A549 (cell line): ENCODE measurements around the gene ICAM2. TPM values are rescaled to one million over a fixed set of nuclear protein-coding genes. Genes with fewer than 3 reads are reported as not detected.
A peak's percentile ranks its signal among the peaks of the same experiment; 100 is the strongest.

Experiments
- ATAC-seq, 2 experiments: fragments of 200-7000 bp in 1 of 2; fragments of >200 bp in 1 of 2; cut with Nextera tagmentation in 1 of 2; cut with Tn5 transposase in 1 of 2; 3 replicates each; pipeline versions ENCODE4 v1.8.0 to v1.9.1; 2018 to 2020; ENCODE audit warnings: mild to moderate bottlenecking in 1 of 2, moderate library complexity in 1 of 2
- CTCF ChIA-PET: fragments of 300-600 bp; sonication (Branson Sonifier 250); formaldehyde crosslinking; extraction: SDS; loops from one replicate; lab custom pipeline; 2021; ENCODE audit warnings: antibody characterized with exemption, inconsistent platforms; lab: Yijun Ruan, JAX
- POLR2A ChIA-PET: fragments of 350-600 bp; formaldehyde crosslinking; extraction: SDS; loops from one replicate; lab custom pipeline; 2021; ENCODE audit warnings: antibody characterized with exemption, inconsistent platforms; lab: Yijun Ruan, JAX
- DNase-seq, 2 experiments: peaks; one replicate each; pipeline versions ENCODE4 v3.0.0 to v3.0.0-alpha.2; 2011 to 2016; ENCODE audit warnings: low read depth in 1 of 2, low spot score in 1 of 2
- FAIRE-seq: peaks from 2 replicates; lab custom pipeline; 2011; peaks lifted over from hg19 to GRCh38; lab: Jason Lieb, UNC
- H3K27ac ChIP-seq, 2 experiments: fragments of >200 bp; sonication (Bioruptor Twin); formaldehyde crosslinking; 3 replicates each; pipeline ENCODE4 v1.5.1; 2016 to 2017
- H3K4me1 ChIP-seq: fragments of >200 bp; sonication (Bioruptor Twin); formaldehyde crosslinking; 3 replicates; pipeline ENCODE4 v1.6.1; 2016
- H3K4me2 ChIP-seq: fragments of >200 bp; sonication (Bioruptor Twin); formaldehyde crosslinking; 3 replicates; pipeline ENCODE4 v1.6.1; 2016
- H3K4me3 ChIP-seq: fragments of >200 bp; sonication (Bioruptor Twin); formaldehyde crosslinking; 3 replicates; pipeline ENCODE4 v1.5.1; 2016
- H3K9me3 ChIP-seq: fragments of >200 bp; sonication (Bioruptor Twin); formaldehyde crosslinking; 3 replicates; pipeline ENCODE4 v1.6.1; 2016
- BCL3 ChIP-seq: fragments of >200 bp; sonication (Bioruptor Twin); formaldehyde crosslinking; IDR thresholded peaks from 3 replicates; pipeline ENCODE4 v1.6.1; 2016
- CBX2 ChIP-seq: fragments of 200-600 bp; sonication (generic); IDR thresholded peaks from 2 replicates; pipeline ENCODE4 v1.6.1; 2016; ENCODE audit warnings: low read depth, mild to moderate bottlenecking, borderline replicate concordance
- CHD4 ChIP-seq: fragments of 200-600 bp; sonication (generic); IDR thresholded peaks from 2 replicates; pipeline ENCODE4 v1.6.1; 2016; ENCODE audit warnings: antibody characterized with exemption, mild to moderate bottlenecking, borderline replicate concordance
- EP300 ChIP-seq, 2 experiments: fragments of >200 bp; sonication (Bioruptor Twin); formaldehyde crosslinking; IDR thresholded peaks; 2 replicates in 1 of 2; 3 replicates in 1 of 2; pipeline ENCODE4 v1.6.1; 2016 to 2017
- FOSL2 ChIP-seq, 2 experiments: fragments of 450-650 bp in 1 of 2; fragments of >200 bp in 1 of 2; sonication (Bioruptor Twin) in 1 of 2; formaldehyde crosslinking; IDR thresholded peaks; 2 replicates each; pipeline versions ENCODE4 v1.5.0 to v1.6.1; 2016 to 2020; ENCODE audit warnings: mild to moderate bottlenecking in 1 of 2, moderate library complexity in 1 of 2
- FOXS1 ChIP-seq: fragments of 250-450 bp; sonication (Bioruptor Pico); IDR thresholded peaks from 2 replicates; pipeline ENCODE4 v1.5.0; 2020; ENCODE audit warnings: mild to moderate bottlenecking, moderate library complexity
- HOXA7 ChIP-seq: fragments of 250-450 bp; sonication (Bioruptor Pico); IDR thresholded peaks from 2 replicates; pipeline ENCODE4 v1.5.0; 2020; ENCODE audit warnings: mild to moderate bottlenecking, moderate library complexity
- HOXB5 ChIP-seq: fragments of 250-450 bp; sonication (Bioruptor Pico); IDR thresholded peaks from 2 replicates; pipeline ENCODE4 v1.5.0; 2020; ENCODE audit warnings: mild to moderate bottlenecking, moderate library complexity
- JUNB ChIP-seq: fragments of >200 bp; sonication (Bioruptor Twin); formaldehyde crosslinking; IDR thresholded peaks from 2 replicates; pipeline ENCODE4 v1.6.1; 2016
- KDM1A ChIP-seq: fragments of 200-600 bp; sonication (generic); IDR thresholded peaks from 2 replicates; pipeline ENCODE4 v1.6.1; 2016; ENCODE audit warnings: low read depth, mild to moderate bottlenecking
- KDM5A ChIP-seq: fragments of 200-600 bp; sonication (generic); IDR thresholded peaks from 2 replicates; pipeline ENCODE4 v1.6.1; 2016; ENCODE audit warnings: antibody characterized with exemption, mild to moderate bottlenecking
- MAFK ChIP-seq: fragments of 450-650 bp; IDR thresholded peaks from 2 replicates; pipeline ENCODE4 v1.6.1; 2014; ENCODE audit not compliant: partially characterized antibody
- MAZ ChIP-seq: fragments of 150-350 bp; IDR thresholded peaks from 2 replicates; pipeline ENCODE4 v1.6.1; 2014; ENCODE audit warnings: antibody characterized with exemption, low read depth, low read length, borderline replicate concordance
- MYC ChIP-seq: IDR thresholded peaks from 2 replicates; pipeline ENCODE4 v1.6.1; 2012; ENCODE audit warnings: mild to moderate bottlenecking, inconsistent platforms, low read length, improper control_type of control experiment, borderline replicate concordance
- NFE2L2 ChIP-seq: fragments of 150-350 bp; conservative IDR thresholded peaks from 2 replicates; pipeline ENCODE4 v1.6.1; 2014; ENCODE audit warnings: low read length
- NR3C1 ChIP-seq: fragments of >200 bp; sonication (Bioruptor Twin); formaldehyde crosslinking; IDR thresholded peaks from 3 replicates; pipeline ENCODE4 v1.6.1; 2017
- PHF8 ChIP-seq: fragments of 200-600 bp; sonication (generic); IDR thresholded peaks from 2 replicates; pipeline ENCODE4 v1.6.1; 2016; ENCODE audit warnings: low read depth, mild to moderate bottlenecking, antibody characterized with exemption, moderate library complexity, borderline replicate concordance
- POLR2A ChIP-seq: IDR thresholded peaks from 2 replicates; pipeline ENCODE4 v1.6.1; 2012; ENCODE audit warnings: mild to moderate bottlenecking, low read length
- RAD21 ChIP-seq, 2 experiments: fragments of >200 bp in 1 of 2; sonication (Bioruptor Twin) in 1 of 2; formaldehyde crosslinking in 1 of 2; IDR thresholded peaks in 1 of 2; conservative IDR thresholded peaks in 1 of 2; 2 replicates in 1 of 2; 3 replicates in 1 of 2; pipeline ENCODE4 v1.6.1; 2012 to 2018; ENCODE audit warnings: inconsistent platforms in 1 of 2
- TP53 ChIP-seq: fragments of 250-450 bp; sonication (Bioruptor Pico); IDR thresholded peaks from 2 replicates; pipeline ENCODE4 v1.5.0; 2021; ENCODE audit warnings: mild to moderate bottlenecking, moderate library complexity
- ZNF302 ChIP-seq: fragments of 250-450 bp; sonication (Bioruptor Pico); IDR thresholded peaks from 2 replicates; pipeline ENCODE4 v1.9.0; 2021; ENCODE audit warnings: inconsistent platforms, mild to moderate bottlenecking, moderate library complexity
- WGBS: methylation state at CpG from one replicate; pipeline ENCODE4 v1.1.6; 2017; ENCODE audit errors: missing lambda C conversion rate; 5-methylcytosine and 5-hydroxymethylcytosine counted together
- polyA plus RNA-seq, 4 experiments: library from polyadenylated mRNA; depleted of rRNA in 3 of 4; stranded (reverse); fragments of >200 nt; fragmentation: RNase III in 1 of 4; extraction: RNeasy Plus Mini Kit Qiagen cat#74134 plus additional on column Dnase treatment in 1 of 4; gene quantifications; 2 replicates in 3 of 4; 3 replicates in 1 of 4; pipeline ENCODE4 v1.2.3, GENCODE V29; 2011 to 2017
- TF ChIP-seq, protein P1 (sequence below): IDR thresholded peaks from 2 replicates; pipeline ENCODE4 v1.6.1; 2012
- TF ChIP-seq, protein P2 (sequence below): fragments of 250-450 bp; sonication (Bioruptor Pico); IDR thresholded peaks from 2 replicates; pipeline ENCODE4 v1.5.0; 2020; ENCODE audit warnings: low read depth, mild to moderate bottlenecking, moderate library complexity

The ICAM2 gene
- polyA plus RNA-seq, 2 of the 4 experiments (the other 2 are of a cell fraction): not detected

DNA sequence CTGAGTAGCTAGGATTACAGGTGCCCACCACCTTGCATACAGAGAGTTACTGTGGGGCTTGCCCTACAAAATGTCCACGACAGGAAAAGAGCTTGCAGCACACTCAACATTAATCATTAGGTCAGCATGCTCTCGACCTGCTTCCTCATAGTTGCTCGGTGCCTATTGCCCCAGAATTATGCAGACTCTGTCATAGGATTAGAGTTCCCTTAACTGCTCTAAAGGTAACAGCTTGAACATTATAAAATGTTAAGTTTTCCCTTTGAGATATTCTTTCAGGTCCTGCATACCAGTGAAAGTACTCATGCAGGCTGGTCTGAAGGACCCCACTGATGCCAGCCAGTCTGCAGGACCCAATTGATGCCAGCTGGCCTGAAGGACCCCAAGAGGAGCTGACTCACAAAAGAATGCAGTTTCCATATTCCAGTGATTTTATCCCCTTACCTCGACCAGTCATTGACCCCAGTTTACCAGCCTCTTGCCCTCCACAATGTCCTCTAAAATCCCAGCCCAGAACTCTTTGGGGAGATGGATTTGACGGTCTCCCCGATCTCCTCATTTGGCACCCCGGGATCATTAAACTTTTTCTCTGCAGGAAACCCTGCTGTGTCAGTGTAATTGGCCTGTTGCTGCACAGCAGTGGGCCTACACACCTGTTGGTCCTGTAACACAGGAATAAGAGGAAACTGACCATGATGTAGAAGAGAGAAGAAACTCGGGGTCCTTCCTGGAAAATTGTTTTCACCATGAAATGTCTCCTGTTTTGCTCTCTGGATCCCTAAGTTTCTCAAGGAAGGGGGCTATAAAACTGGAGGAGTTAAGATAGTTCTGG lies 10.6 kb downstream of the ICAM2 start:
- H3K9me3 ChIP-seq: no peaks in the 10 kb centered on the region
- ChIA-PET POLR2A (no interaction called here), CTCF (interaction anchor here (1.1 to 10.0 kb wide), 4 partner anchors 17 to 131 kb away, joined by 3 to 107 read pairs (median 5); no protein-coding TSS in a partner anchor)
- no peak overlapping the region for H3K4me2 ChIP-seq
- WGBS: 37% methylated on average over 8 of the region's 8 CpGs
- ATAC-seq: peak in 1 of 2 experiments; percentile 49; a peak in 4 of 6 replicates
- DNase-seq: no peak
- peaks cover 28% of the 10 kb centered on the region for H3K4me1 ChIP-seq
- H3K27ac ChIP-seq: no peak overlapping the region
- H3K4me3 ChIP-seq: no peak overlapping the region
- TF ChIP-seq BCL3 (no peak), TP53 (CRISPR knock-in tag) (no peak), MAFK (no peak), POLR2A (no peak), NR3C1 (no peak), NFE2L2 (no peak), MAZ (no peak), KDM1A (no peak), CHD4 (no peak)
- TF ChIP-seq, protein P1, sequence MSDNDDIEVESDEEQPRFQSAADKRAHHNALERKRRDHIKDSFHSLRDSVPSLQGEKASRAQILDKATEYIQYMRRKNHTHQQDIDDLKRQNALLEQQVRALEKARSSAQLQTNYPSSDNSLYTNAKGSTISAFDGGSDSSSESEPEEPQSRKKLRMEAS: no peak
- no peak for FAIRE-seq

DNA sequence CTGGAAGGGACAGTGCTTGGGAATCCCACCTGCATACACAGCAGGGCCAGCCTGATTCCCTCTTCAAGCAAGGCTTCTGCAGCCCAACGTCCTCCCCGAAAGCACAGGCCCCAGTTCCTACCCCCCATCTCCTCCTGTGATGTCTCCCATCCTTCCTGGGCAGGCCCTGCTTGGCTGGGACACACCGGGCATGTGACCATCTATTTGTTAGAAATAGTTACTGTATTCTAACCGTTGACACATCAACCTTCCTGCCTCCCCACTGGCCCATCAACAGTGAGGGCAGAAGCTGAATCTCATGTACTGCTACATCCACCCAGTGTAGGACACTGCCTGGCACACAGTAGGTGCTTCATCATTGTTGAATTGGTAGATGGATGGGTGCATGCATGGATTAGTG lies 11.6 kb downstream of the ICAM2 start:
- TF ChIP-seq PHF8 (no peak), KDM5A (no peak), FOXS1 (CRISPR knock-in tag) (no peak), CBX2 (no peak), FOSL2 (IDR thresholded peaks at IDR 0.05) (no peak), FOSL2 (CRISPR knock-in tag; IDR thresholded peaks at IDR 0.05) (no peak), NFE2L2 (no peak)
- TF ChIP-seq, protein P2, sequence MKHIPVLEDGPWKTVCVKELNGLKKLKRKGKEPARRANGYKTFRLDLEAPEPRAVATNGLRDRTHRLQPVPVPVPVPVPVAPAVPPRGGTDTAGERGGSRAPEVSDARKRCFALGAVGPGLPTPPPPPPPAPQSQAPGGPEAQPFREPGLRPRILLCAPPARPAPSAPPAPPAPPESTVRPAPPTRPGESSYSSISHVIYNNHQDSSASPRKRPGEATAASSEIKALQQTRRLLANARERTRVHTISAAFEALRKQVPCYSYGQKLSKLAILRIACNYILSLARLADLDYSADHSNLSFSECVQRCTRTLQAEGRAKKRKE (CRISPR knock-in tag): no peak
- TF ChIP-seq, all 56 proteins: peak for 0
- 71% methylated on average over 4 of the region's 4 CpGs for whole genome bisulfite sequencing
- ChIA-PET CTCF (interaction anchor here (1.1 to 10.0 kb wide), 3 partner anchors 18 to 132 kb away, joined by 3 to 107 read pairs (median 3); no protein-coding TSS in a partner anchor), POLR2A (no interaction called here)
- Histone ChIP-seq H3K4me2 (no peak overlapping the region), H3K9me3 (no peaks in the 10 kb centered on the region), H3K27ac (peak overlapping the region in 1 of 2 experiments; percentile 5; a peak in 2 of 6 replicates), H3K4me3 (no peak overlapping the region), H3K4me1 (peaks cover 28% of the 10 kb centered on the region)
- no peak for FAIRE-seq
- DNase-seq: no peak
- ATAC-seq: no peak

- peak overlapping the region in 1 of 2 experiments; percentile 5; a peak in 1 of 6 replicates for H3K27ac ChIP-seq
- WGBS: 80% methylated on average over 5 of the region's 5 CpGs
- POLR2A ChIA-PET: no interaction called here
- no peaks in the 10 kb centered on the region for H3K9me3 ChIP-seq
- peaks cover 28% of the 10 kb centered on the region for H3K4me1 ChIP-seq
- FAIRE-seq: no peak
- no peak overlapping the region for H3K4me3 ChIP-seq
- no peak for TF ChIP-seq MAZ
- TF ChIP-seq, protein P1: no peak
- TF ChIP-seq PHF8: no peak
- TF ChIP-seq, protein P2 (CRISPR knock-in tag): no peak
- TF ChIP-seq ZNF302 (CRISPR knock-in tag): no peak
- no peak for TF ChIP-seq EP300 (IDR thresholded peaks at IDR 0.05)
- TF ChIP-seq HOXA7 (CRISPR knock-in tag): no peak
- TF ChIP-seq RAD21 (conservative IDR thresholded peaks at IDR 0.05 in 1 of 2, IDR thresholded peaks at IDR 0.05 in 1 of 2): no peak
- TF ChIP-seq JUNB: no peak
- TF ChIP-seq MYC: no peak
- no peak for TF ChIP-seq HOXB5
- CTCF ChIA-PET: interaction anchor here (1.1 to 10.0 kb wide), 3 partner anchors 18 to 133 kb away, joined by 3 to 107 read pairs (median 3); no protein-coding TSS in a partner anchor
- DNase-seq: no peak
- ATAC-seq: no peak
- no peak overlapping the region for H3K4me2 ChIP-seq
Measured at GRCh38 chr17:64008346-64008745, 12.1 kb downstream of the ICAM2 start.
